ENCODE measurements around the gene INA.

Gene INA

DNA sequence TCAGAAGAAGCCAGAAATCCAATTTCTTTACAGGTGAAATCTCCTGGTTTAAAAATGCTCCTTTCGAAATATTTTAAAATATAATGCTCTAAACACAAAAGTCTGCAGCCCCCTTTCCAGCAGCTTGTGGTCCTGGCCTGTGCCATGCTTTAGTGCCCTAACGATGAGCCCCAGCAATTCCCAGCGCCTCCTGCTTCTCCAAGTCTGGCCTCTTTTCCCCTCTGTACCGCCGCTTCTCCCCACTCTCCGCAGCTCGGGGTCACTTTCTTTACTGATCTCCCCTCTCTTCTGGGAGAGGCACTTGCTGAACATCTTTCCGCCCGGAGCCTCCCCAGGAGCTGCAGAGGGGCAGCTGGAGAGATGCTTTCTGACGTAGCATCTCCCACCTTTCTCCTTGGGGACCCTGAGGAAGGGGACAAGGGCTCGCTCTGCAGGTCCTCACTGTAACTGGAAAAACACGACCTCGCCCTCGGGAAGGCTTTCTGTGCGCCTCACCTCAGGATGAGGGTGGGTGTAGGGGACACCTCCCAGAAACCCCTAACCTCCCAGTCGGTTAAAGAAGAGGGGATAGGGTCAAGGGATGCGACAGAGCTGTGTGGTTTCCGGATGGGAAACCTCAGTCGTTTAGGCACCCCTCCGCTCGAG lies 565 bp upstream of the INA start:
- no peak for DNase-seq

DNA sequence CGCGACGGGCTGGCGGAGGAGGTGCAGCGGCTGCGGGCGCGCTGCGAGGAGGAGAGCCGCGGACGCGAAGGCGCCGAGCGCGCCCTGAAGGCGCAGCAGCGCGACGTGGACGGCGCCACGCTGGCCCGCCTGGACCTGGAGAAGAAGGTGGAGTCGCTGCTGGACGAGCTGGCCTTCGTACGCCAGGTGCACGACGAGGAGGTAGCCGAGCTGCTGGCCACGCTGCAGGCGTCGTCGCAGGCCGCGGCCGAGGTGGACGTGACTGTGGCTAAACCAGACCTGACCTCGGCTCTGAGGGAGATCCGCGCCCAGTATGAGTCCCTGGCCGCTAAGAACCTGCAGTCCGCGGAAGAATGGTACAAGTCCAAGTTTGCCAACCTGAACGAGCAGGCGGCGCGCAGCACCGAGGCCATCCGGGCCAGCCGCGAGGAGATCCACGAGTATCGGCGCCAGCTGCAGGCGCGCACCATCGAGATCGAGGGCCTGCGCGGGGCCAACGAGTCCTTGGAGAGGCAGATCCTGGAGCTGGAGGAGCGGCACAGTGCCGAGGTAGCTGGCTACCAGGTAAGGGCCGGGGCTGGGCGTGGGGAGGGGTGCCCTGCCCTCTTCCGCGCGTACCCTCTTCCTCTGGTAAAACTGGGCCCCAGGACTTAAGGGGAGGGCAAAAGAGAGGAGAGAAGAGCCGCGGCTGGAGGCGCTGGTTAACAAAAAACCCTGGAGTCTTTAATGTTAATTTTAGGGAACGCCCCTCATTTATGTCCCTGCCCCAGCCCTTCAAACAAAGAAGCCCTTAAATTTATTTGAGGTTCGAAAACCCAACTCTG lies 987 bp downstream of the INA start:
- DNase-seq: no peak

DNA sequence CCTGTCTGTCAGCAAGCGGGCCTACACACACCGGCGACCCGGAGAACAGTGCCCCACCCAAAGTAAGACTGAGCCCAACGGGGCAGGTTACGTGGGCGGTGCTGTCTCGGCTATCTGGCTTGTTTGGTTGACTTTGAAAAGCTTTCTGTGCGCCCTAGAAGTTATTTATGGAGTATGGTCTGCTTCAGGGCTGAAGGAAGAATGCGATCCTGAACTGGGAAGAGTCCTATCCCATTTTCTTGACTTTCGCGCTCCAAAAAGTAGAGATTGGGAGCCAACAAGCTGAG lies 1.5 kb downstream of the INA start:
- DNase-seq: no peak

DNA sequence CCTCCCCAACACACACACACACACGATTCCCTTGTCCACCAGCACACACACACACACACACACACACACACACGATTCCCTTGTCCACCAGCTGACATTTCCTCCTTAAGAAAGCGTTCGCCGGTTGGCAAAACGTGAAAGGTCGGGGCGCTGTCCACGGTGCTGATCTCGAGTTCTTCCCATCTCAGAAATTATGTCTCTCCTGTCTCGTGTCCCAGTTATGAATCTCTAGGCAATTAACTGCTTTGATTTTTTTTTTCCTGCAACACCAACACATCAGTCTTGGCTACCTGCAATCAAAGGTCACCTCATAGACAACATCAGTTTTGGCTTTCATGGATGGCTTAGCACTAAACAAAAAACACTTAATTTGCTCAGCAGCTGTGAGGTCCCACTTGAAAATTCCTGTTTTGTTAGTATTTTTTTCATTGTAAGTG lies 1.9 kb downstream of the INA start:
- peak; percentile 41 for DNase-seq

DNA sequence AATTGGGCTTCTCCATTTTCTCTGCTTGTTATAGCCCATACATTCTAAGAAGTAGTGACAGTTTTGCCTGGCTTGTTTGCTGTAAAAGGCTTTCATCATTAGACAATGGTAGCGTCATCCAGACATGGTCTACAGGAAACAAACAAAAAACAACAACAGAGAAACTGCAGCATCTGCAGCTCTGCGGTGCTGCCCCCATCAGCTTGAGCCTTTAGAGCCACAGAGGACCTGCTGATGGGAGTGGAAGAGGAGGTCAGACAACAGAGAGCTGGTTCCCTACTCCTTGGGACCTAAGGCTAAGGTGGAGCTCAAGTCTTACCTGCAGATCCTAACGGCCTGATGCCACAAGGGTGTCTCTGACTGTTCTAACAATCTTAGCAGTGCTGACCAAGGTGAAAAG lies 3.1 kb downstream of the INA start:
- DNase-seq: no peak

DNA sequence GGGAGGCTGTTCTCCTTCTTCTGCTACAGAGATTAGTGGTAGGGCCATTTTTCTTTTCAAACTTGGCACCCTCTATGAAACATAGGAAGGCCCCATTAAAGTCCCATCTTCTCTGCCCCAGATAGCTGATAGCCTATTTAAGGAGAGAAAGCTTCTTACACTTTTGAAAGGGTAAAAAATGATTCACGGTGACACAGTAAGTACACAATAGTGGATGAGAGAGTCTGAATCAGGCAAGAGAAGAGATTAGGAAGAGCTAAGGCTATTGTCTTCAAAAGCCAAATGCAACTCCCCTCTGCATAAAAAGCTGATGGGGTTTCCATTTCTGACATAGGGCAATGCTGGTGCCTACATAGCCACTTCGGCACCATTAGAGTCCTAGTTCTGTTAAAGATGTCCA lies 3.6 kb downstream of the INA start:
- no peak for DNase-seq

DNA sequence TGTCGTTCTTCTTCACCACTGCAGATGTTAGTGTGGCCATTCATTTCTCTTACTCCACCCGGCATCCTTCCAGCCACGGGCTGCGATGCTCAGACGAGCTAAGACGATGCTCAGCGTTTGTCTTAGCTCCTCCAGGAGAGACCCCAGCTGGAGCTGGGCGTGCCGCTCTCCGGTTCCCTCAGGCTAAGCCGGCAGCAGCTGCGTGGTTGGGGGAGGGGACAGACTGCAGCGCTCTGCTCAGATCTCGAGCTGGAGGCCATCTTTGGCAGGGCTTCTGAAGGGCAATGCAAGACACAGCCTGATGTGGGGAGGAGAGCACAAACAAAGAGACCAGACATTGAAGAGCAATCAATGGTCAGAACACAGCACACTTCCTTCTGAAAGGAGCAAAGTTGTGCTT lies 4.8 kb downstream of the INA start:
- DNase-seq: no peak

DNA sequence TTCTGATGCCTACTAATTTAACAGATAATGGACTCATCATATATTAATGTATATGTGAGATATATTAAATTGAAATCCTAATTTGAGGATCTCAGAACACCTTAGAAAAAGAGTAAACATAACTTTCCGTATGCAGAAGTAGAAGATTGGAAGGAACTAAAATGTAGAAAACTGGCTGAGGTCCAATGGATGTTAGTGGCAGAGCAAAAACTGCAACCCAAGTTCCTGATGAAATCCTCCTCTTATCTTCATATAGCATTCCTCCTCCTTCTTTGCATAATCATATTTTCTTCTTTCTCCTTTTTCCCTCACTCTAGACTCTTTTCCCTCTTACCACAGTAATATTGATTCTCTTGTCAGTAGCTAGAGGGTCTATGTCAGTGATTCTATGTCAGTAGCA lies 6.0 kb downstream of the INA start:
- no peak for DNase-seq

DNA sequence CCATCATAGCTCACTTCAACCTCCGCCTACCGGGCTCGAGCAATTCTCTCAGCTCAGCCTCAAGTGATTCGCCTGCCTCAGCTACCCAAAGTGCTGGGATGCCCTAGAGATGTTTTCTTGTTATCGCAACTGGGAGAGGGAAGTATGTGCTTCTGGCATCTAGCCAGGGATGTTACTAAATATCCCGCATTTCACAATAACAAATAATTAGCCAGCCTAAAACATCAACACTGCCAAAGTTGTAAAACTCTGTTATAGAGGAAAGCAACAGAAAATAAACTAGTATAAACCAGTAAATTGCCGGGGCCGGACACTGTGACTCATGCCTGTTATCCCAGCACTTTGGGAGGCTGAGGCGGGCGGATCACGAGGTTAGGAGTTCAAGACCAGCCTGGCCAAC lies 7.2 kb downstream of the INA start:
- no peak for DNase-seq

DNA sequence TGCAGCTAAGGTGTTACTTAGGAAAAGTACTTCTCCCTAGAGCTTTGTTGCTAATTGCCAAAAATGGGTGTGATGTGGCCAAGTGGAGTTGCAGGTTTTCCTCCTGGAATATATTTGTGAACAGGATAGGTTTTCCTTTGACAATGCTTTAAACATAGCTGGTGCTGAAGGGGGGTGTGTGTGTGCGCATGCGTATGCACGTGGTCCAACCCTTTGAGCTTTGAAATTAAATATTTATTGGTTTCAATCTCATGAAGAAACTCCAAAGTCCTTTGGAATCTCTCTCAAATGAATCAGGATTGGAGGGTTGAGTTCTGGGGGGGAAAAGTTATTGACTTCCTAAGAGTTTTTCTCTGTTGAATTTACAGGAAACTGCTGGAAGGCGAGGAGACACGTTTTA lies 11.1 kb downstream of the INA start:
- no peak for DNase-seq

DNA sequence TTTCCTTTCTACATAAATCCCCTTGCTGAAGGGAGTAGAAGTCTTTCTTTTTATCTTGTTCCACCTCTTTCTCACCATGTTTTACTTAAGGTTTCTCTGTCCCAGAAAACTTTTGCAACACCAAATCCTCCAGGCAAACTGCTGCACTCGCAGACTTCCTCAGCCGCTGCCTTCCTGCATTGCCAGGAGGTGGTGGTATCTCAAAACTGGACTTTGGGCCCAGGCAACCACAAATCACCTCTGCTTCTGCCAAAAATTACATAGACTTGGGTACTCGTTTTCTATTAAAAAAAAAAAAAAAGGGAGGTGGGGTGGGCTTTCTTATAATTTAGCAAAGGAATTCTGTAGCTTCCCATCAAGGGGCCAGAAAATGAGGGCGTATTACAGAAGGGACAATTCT lies 14.7 kb downstream of the INA start:
- no peak for DNase-seq

DNA sequence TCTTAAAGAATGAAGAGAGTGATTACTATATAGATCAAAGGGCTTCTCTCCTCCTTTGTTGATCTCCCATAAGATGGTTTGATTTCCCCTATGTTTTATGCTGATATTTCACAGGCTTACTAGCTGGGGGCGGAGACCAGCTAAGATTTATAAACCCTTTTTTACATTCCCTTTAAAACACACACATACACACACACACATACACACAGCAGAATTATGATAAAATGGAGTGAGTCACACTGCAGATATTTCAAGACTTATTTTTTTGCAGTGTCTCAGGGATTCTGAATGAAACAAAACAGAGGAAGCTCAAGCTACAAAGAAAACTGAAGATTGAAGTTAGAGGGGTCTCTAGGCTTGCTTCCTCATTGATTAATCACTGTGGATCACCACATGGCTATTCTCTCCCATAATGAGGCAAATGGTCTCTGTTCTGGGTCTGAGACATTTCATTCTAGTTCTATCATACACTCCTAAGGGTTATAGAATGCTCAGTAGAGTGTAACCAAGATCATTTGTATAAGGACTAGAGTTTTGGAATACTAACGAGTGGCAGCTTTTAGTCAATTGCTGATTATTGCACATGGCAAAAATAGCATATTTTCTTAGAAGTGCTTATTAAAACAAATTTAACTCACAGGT lies 18.6 kb downstream of the INA start:
- DNase-seq: no peak

DNA sequence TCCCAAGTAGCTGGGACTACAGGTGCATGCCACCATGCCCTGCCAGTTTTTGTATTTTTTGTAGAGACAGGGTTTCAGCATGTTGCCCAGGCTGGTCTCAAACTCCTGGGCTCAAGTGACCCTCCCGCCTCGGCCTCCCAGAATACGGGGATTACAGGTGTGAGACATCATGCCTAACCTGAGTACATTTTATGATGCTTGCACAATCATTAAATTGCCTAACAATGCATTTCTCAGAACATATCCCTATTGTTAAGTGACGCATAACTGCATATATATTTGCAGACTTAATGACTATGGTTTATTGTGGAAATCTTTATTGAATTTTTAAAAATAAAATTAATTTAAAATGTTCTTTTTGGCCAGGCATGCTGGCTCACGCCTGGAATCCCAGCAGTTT lies 30.7 kb downstream of the INA start:
- DNase-seq: no peak

DNA sequence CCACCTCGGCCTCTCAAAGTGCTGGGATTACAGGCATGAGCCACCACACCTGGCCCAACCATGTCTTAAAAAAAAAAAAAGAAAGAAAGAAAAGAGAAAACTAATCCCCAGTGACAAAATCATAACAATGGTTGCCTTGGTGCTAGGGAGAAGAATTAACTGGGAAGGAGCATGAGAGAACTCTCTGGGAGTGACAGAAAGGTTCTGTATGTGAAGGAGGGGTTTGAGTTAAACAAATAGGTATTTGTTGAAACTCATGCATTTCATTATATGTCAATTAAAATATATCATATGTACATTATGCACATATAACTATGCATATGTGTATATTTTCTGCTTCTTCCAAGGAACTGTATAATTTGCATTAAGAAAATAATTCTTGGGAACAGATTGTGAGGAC lies 33.3 kb downstream of the INA start:
- DNase-seq: no peak

DNA sequence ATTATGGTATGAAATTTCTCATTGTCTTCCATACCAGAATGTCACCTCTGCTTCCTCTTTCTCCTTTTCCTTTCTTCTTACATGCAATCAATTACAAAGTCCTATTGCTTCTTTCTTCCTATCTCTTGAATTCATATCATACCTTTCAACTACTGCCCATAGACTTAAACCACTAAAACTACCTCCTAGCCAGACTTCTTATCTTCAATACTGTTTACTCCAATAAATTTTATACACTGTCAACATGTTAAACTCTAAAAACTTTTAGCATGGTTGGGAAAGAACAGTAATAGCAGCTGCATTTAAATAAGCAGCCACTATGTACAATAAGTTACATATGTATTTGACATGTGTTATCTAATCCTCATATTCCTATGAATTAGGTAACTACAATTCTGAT lies 39.1 kb downstream of the INA start:
- no peak for DNase-seq

DNA sequence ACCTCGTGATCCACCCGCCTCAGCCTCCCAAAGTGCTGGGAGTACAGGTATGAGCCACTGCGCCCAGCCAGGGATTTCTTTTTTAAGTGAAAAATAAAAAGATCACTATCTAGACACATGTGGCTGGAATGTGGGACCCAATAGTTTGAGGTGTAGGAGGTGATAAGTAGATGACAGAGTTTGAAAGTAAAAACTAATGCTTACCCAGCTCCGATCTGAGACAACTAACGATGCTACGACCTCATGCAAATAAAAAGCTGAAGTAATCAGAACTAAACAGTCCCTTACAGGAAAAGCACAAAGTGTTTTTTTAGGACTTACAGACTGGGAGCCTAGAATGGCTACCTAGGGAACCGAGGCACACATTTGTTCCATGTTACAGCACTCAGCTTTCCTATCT lies 51.0 kb downstream of the INA start:
- DNase-seq: no peak

DNA sequence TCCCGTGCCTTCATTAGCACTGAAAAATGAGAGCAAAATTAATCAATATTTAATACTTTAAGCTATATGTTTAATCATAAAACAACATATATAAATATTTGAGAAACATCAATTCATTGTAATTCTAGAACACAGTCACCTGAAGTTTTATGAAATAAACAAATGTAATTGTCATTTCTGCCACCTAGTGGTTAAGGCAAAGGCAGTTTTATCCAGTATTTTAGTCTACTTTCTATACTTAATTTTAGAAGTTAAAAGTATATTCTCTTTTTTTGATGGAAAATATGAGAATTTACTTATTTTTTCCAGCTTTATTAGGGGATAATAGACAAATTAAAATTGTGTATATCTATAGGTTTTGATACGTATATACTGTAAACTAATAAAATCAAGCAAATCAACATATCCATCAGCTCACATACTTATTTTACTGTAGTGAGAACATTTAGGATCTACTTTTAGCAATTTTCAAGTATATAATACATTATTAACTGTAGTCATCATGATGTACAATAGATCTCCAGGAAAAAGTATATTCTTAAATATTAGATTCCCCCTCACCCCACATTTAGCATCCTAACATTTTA lies 57.1 kb downstream of the INA start:
- no peak for DNase-seq

DNA sequence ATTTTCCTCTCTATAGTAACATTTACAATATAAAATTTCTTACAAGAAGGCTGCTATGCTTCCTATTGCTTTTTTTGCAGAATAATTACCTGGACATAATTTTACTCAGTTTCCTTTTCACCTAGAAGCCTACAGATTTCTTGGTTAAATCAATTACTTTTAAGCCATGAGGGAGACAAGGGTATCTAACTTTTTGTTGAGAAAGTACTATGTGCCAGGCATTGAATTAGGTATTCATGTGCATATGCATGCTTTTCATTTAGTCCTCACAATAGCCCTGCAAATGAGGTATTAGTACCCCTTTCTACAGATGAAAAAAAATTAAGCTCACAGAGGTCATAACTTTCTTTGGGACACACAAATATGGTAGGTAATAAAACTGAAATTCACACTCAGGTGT lies 57.6 kb downstream of the INA start:
- DNase-seq: no peak

DNA sequence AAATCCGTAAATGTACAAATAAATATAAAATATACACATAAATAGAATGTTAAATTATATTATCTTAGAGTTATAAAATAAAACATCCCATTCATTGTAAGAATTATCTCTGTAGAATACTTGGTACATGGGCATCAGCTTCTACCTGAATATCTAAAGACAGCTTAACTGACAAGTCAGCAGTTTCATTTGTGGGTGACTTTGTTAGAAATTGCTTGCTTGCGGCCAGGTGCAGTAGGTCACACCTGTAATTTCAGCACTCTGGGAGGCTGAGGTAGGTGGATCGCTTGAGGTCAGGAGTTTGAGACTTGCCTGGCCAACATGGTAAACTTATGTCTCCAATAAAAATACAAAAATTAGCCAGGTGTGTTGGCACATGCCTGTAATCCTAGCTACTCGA lies 59.4 kb downstream of the INA start:
- no peak for DNase-seq
